ENCODE measurements around the gene NECAB3.
"Not testable (repeated sequence)": the region's sequence is repeated elsewhere in the genome, so short reads cannot be mapped to it uniquely, and the experiment has no call there.

Gene NECAB3

DNA sequence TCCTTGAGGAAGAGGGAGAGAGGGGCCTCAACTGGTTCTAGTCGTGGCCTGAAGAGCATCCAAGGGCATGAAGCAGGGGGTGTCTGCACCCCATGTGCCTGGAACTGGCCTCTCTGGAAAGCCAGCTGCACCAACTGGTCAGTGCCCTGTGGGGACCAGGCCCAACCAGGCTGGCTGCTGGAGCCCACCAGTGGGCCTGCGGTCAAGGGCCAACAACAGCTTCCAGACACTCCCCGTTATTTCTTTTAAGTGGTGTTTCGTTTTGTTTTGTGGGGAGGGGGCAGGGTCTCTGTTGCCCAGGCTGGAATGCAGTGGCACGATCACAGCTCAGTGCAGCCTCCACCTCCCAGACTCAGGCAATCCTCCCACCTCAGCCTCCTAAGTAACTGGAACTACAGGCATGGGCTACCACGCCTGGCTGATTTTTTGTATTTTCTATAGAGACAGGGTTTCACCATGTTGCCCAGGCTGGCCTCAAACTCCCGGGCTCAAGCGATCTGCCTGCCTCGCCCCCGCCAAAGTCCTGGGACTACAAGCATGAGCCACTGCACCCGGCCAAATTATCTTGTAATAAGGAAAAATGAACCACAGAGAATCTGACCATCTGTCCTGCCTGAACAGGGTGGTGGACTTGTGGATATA lies 24.0 kb downstream of the NECAB3 start:
- DNase-seq (ENCODE audit: low read depth in 2 of 2), result no peak

DNA sequence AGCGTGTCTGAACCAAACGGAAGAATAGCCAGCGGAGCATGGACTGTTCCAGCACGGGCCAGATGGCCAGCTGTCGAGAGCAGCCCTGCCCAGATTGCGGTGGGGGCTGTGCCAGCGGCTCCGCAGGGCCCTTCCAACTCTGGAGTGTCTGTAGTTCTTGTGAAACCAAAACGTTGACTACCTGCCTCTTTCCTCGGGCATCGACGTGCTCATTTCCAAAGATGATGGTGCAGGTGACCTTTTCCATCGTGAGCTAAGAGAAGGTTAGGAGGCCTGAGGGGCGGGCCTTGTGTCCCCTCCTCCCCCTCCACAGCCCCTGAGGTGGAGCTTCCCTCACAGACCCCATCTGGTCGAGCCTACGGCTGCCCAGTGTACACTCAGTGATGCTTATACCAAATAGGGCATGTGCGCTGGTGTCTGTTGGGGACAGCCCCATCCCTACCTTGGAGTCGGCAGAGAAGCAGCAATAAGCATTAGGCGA lies 25.0 kb downstream of the NECAB3 start:
- no peak for DNase-seq (ENCODE audit: low read depth in 2 of 2)

DNA sequence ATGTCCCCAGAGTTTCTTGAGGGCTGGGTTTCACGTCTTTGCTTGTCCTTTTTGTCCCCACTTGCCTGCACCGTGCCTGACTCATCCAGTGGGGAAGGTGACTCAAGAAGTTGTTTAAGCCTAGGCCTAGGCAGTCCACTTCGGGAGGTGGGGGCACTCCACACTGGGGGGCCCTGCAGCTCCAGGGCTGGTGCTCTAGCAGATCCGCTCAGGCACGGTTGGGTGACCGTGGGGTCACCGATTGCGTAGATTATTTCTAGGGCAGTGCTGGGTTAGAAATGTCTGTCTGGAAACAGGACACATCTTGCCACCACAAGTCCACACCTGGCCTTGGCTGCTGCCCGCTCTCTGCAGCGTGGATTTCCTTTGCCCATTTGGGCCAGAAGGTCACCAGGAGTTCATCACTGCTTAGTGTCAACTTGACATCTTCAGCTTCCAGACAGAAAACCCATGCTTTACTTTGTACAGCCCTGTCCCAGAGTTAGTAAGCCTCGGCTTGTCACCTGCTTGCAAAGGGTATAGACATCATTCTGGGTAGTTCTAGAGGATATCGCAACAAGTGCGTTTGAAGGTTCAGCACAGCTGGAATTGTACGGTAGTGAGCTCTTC lies 25.7 kb downstream of the NECAB3 start:
- DNase-seq (ENCODE audit: low read depth in 2 of 2), result no peak

DNA sequence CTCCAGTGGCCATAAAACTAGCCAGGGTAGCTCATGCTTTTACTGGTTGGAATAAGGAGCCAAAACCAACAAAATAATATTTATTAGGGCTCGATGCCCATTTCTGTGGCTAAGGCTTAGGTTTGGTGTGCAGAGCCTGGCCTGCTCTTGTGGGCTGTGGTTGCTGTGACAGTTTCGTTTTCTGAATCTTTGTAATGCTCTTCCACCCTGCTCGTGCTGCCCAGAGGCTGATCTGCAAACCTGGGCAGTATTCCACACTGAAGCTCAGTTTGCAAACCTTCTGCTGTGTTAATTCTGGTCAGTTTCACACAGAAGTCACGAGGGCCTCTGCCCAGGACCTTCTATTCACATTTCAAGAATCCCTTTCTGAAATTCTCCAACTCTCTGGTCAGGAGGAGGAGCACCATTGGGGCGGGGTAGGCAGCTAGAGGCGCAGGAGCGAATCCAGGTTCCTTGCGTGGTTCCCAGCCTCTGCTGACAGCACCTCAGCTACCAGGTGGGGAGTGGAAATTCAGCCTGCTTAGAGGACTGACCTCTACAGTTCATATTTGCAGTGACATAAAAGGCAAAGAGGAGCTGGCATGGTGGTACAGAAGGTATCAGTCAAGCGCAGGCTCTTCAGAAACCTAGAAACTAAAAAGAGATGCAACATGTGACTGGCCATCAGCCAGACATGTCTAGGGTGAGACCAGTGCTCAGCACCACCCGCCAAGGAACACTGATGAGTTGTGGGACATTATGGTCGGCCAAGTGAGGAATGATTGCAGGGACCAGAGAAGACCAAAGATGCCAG lies 26.4 kb downstream of the NECAB3 start:
- no peak for DNase-seq (ENCODE audit: low read depth in 2 of 2)

DNA sequence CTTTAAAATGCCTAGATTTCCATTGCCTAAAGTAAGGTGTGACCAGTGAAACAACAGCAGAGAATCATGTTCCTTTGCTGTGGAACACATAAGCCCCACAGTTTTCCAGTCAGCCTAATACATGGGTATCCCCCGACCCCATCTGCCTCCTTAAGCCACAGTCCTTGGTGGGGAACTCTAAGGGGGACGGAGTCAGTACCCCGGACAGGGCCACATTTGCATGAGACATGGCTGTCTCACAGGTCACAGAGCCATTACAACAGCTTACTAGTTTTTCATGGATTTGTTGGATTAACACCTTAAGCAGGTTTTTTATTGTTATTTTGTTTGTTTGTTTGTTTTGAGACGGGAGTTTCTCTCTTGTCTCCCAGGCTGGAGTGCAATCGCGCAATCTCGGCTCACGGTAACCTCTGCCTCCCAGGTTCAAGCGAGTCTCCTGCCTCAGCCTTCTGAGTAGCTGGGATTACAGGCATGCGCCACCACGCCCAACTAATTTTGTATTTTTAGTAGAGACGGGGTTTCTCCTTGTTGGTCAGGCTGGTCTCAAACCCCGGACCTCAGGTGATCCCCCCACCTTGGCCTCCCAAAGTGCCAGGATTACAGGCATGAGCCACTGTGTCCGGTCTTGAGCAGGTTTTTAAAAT lies 27.1 kb downstream of the NECAB3 start:
- DNase-seq (ENCODE audit: low read depth in 2 of 2), result not testable (repeated sequence)

DNA sequence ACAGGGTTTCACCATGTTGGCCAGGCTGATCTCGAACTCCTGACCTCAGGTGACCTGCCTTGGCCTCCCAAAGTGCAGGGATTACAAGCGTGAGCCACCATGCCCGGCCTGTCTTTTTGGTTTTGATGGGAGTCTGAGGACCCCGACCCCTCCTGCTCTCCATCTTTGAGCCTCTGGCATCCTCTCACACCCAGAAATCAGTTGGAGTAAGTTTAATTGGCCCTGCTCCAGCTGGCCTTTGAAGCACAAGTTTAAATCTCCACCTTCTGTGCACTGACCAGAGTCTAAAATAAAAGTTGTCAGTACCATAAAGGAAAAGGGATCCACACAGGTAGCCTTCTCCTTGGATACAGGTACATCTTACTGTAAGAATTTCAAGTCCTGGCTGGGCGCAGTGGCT lies 28.0 kb downstream of the NECAB3 start:
- DNase-seq (ENCODE audit: low read depth in 2 of 2), result no peak

DNA sequence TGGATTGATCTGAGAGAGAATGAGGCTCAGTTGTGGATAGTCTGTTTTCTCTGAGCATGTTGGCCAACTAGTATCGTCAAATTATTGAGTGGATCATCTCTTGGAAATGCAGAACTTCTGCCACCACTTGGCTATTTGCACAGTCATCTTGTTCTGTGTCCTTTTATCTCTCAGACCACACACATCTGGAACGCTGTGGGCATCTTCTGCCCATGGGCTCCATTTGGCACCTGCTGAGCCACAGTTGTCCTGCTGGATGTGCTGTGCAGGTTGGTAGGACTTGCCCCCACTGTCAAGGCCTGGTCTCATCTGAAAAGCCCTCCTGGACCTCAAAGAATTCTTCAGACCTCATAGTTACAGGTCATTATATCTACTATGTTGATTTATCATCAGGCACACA lies 28.8 kb downstream of the NECAB3 start:
- DNase-seq (ENCODE audit: low read depth in 2 of 2), result no peak

DNA sequence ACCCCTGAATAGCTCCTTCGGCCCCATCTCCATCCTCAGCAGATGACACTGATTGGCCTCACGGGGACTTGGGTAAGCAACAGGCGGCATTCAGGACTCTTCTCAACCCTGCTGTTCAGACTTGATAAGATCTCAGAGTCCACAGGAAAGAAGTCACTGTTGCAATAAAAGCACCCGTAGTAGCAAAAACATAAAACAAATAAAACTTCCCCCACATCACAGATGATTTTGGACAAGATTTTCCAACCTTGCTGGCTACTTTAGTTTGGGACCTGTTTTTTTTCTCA lies 29.2 kb downstream of the NECAB3 start:
- no peak for DNase-seq (ENCODE audit: low read depth in 2 of 2)

DNA sequence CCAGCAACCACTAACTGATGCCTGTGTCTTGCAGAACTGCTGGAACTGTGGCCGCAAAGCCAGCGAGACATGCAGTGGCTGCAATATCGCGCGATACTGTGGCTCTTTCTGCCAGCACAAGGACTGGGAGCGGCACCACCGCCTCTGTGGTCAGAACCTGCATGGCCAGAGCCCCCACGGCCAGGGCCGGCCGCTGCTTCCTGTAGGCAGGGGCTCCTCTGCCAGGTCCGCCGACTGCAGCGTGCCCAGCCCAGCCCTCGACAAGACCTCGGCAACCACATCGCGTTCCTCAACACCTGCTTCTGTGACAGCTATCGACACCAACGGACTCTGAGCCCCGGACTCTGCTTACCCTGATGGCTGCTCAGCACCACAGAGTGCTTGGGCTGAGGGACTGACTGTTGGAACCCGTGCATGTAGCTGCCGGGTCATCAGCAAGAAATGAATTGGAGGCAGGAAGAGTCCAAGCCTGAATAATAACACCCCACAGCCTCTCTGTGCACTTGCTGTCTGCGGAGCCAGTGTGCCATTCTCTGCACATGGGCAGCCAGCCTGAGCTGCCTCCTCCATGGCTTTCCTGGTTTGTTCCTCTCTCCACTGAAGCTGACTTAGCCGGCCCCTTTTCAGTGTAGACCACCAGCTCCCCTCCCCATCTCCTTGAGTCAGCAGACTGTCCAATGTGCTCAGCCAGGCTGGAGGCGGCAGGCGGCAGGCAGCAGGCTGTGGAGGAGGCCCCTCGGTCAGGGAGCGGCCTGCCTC lies 29.7 kb downstream of the NECAB3 start:
- DNase-seq (ENCODE audit: low read depth in 2 of 2), result no peak

DNA sequence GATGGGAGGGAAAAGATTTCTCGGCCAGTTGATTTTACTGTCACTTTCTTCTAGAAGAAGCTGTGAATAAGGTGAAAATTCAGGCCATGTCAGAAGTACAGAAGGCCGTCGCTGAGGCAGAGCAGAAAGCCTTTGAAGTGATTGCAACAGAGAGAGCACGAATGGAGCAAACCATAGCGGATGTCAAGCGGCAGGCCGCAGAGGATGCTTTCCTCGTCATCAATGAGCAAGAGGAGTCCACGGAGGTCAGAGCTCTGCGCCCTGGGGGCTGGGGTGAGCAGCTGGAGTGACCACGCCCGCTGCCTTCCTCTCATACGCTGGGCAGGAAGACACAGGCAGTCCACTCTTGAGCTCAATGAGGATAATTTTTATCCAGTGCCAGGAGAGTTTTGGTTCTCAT lies 33.9 kb downstream of the NECAB3 start:
- DNase-seq (ENCODE audit: low read depth in 2 of 2), result no peak

DNA sequence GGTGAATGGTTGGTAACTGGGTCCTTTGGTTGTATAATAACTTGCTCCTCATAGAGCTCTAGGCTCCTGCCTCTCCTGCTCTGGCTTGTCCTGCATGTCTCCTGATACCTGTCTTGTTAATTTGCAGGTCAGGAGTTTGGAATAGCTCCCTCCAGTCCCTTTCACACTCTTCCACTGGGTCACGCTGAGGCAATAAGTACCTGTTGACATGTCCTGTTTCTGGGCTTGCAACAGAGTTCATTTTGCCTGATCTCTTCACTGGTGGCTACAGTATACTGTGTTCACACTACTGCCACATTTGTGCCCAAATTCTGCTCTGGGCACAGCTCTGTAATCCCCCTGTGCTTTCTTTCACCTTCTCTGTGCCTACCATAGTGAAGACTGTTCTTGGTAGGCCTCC lies 37.5 kb downstream of the NECAB3 start:
- DNase-seq (ENCODE audit: low read depth in 2 of 2), result no peak

DNA sequence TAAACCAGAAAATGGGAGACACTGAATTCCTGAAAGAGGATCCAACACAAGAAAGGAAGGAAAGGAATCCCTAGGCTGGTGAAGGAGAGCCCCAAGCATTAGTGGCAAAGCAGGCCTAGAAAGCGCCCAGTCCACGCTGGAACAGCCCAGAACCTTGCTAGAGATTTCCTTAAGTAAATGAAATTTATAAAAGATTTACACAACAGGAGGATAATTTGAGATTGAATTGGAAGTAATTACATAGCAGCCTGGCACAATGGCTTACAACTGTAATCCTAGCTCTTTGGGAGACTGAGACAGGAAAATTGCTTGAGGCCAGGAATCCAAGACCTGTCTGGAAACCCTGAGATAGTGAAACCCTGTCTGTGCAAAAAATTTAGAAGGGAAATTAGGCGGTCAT lies 38.9 kb downstream of the NECAB3 start:
- DNase-seq (ENCODE audit: low read depth in 2 of 2), result no peak

DNA sequence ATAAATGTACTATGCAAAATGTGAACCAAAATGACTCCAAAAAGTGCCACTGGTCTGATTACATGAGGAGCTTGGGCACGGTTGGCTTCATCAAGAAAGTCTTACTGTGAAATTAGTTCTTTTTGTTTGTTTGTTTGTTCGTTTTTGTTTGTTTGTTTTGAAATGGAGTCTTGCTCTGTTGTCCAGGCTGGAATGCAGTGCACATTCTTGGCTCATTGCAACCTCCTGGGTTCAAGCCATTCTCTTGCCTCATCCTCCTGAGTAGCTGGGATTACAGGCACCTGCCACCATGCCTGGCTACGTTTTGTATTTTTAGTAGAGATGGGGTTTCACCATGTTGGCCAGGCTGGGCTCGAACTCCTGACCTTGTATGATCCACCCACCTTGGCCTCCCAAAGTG lies 42.3 kb downstream of the NECAB3 start:
- not testable (repeated sequence) for DNase-seq (ENCODE audit: low read depth in 2 of 2)

DNA sequence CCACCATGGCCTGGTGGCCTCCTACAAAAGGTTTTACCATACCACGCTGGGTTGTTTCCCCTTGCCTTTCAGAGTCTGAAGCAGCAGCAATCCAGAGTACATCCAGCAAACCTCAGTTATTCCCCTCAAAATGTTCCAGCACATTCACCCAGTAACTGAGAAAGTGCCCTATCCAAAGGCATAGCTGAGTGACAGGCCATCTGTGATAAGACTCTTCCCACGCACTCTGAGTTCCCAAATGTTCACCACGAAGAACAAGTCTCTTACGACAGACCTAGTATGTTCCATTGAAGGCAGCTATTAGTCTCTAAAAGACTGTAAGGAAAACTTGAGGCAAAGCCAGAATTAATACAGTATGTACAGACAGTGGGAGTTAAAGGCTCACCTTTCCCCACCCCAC lies 43.7 kb downstream of the NECAB3 start:
- DNase-seq (ENCODE audit: low read depth in 2 of 2), result no peak

DNA sequence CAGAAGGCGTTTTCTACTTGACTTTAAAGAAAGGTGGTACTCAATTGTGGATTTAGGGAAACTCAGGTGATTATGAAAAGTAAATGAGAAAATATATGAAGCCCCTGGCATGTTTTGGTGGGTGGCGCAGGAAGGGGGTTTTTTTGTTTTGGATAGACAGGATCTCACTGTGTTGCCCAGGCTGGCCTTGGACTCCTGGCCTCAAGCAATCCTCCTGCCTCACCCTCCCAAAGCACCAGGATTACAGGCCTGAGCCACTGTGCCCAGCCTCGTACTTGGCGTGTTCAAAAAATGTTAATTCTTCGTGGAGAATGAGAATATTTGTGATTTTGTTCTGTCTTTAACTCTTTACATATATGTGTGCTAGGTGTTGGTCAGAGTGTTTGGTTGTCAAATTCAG lies 44.2 kb downstream of the NECAB3 start:
- DNase-seq (ENCODE audit: low read depth in 2 of 2), result no peak

DNA sequence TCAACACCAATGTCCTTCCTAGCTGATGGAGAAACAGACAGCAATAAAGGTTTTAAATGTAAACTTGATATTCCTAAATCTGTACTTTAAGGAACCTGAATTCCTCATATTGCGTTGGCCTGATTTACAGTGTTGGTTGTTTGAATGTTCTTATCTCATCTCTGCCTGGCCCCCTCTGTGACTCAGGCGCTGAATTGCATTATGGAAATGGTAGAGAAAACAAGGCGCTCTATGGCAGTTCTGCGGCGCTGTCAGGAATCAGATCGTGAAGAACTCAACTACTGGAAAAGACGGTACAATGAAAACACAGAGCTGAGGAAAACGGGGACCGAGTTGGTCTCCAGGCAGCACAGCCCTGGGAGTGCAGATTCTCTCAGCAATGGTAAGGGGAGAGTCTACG lies 44.7 kb downstream of the NECAB3 start:
- DNase-seq (ENCODE audit: low read depth in 2 of 2), result no peak

DNA sequence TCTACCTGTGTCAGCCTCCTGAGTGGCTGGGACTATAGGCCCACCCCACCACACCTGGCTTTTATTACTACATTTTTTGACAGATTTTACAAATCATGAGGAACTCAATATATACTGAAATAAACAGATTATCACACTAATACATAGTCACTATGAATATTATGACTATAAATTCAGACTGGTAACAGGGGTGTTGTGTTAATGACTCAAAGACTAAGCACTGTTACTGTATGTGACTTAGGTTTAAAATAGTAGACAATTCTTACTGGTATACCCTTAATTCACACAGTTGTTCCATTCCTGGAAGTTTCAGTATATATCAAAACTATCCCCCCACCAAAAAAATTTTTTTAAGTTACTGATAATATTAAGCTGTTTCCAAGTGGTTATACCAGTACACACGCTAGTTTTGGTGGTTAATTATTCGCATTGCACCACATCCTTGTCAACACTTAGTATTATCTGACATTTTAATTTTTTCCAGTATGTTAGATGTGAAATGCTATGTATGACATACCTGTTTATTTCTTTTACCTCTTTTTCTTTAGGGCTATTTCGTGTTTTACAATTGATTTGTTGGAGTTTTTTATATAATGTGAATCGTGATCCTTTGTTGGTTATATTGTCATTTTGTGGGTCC lies 46.5 kb downstream of the NECAB3 start:
- no peak for DNase-seq (ENCODE audit: low read depth in 2 of 2)

DNA sequence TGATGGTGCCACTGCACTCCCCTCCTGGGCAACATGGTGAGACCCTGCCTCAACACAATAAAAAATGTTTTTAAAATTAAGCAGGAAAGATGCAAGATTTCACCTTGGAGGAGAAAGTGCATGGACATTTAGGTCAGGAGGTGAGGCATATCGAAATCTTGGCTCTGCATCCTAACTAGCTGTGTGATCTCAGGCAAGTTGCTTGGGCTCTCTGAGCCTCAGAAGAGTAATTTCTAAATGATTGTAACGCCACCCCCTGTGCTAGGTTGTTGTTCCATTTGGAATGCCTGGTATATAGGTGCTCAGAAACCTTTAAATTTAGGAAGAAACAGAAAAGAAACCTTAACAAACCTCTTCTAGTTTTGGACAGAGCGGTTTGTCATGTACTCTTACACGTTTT lies 48.0 kb downstream of the NECAB3 start:
- no peak for DNase-seq (ENCODE audit: low read depth in 2 of 2)

DNA sequence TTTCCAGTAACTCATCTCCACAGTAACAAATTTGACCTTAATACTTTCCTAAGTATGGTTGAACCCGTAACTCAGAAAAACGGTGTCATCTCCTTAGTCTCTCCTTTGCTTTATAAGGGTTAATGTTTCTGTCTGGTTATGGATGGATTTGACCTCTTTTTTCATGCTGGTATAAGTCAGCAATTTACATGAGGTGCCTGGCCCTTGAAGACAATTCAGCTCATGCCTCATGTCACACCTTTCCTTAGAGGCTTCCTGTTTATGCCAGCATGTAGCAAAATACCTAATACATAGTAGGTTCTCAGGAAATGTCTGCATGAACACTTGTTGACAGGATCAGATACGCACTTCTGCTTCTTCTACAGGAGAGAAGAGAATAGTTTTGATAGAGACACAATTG lies 49.8 kb downstream of the NECAB3 start:
- no peak for DNase-seq (ENCODE audit: low read depth in 2 of 2)

DNA sequence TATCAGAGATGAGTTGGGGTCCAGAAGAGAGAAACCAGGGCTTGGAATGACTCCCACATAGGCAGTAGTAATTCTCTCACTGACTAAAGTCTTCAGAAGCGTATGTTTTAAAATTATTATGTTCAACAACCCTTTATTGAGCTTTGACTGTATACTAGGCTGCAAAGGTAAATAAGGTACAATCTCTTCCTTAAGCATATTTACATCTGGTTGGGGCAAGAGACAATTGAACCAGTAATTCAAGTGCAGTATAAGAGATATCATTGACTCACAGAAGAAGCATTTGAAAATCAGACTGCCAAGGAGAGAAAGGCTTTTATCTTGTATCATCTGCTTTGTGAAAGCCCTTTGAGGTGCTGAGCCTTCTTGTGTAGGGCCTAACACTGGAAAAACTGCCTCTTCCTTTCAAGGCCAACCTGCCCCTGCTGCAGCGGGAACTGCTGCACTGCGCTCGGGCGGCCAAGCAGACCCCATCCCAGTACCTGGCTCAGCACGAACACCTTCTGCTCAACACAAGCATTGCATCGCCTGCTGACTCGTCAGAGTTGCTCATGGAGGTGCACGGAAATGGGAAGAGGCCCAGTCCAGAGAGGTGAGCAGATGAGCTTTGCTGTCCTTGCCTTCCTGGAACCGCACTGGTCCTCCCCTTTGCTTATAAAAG lies 51.4 kb downstream of the NECAB3 start:
- DNase-seq (ENCODE audit: low read depth in 2 of 2), result no peak
